ENCODE results near the gene ADAM10.

The ADAM10 gene

GRCh38 chr15:58777107-58777506 lies 27.6 kb upstream of the ADAM10 start:
- no peak for TF ChIP-seq CTCF (IDR thresholded peaks at IDR 0.05)

GRCh38 chr15:58775402-58775801 lies 25.9 kb upstream of the ADAM10 start:
- TF ChIP-seq CTCF (IDR thresholded peaks at IDR 0.05) = no peak

- no peak for TF ChIP-seq CTCF (IDR thresholded peaks at IDR 0.05)
Observed at GRCh38 chr15:58773024-58773423, 23.5 kb upstream of the ADAM10 start.

GRCh38 chr15:58771621-58772250 lies 22.2 kb upstream of the ADAM10 start:
- TF ChIP-seq CTCF (IDR thresholded peaks at IDR 0.05) = no peak; the same call in 1 of the 2 replicates

- TF ChIP-seq CTCF (IDR thresholded peaks at IDR 0.05) = no peak; the same call in 1 of the 2 replicates
Observed at GRCh38 chr15:58770857-58771620, 21.5 kb upstream of the ADAM10 start, which contains the start of gene MINDY2. MINDY2 (plus strand) TSS chr15:58771302; CDS start chr15:58771396, 94 bp downstream.

GRCh38 chr15:58770519-58770856 lies 21.0 kb upstream of the ADAM10 start:
- TF ChIP-seq CTCF (IDR thresholded peaks at IDR 0.05) = no peak

- TF ChIP-seq CTCF (IDR thresholded peaks at IDR 0.05) = no peak
Observed at GRCh38 chr15:58766290-58766689, 16.8 kb upstream of the ADAM10 start.
